HT1080 (cell line): Measurements from ENCODE around the gene PPP1R3F. TPM values are rescaled to one million over a fixed set of nuclear protein-coding genes. Genes with fewer than 3 reads are reported as not detected.

Source experiments
- DNase-seq: peaks from one replicate; pipeline ENCODE4 v3.0.0-alpha.2; 2015; ENCODE audit warnings: low read depth
- total RNA-seq: library from RNA; depleted of rRNA; stranded (reverse); fragments of >200 nt; shearing (Covaris generic); gene quantifications from 2 replicates; pipeline ENCODE4 v1.2.3, GENCODE V29; 2014

Gene PPP1R3F
- total RNA-seq, 1 experiment from 2014 or later, result 0.53 TPM

- no peak for DNase-seq
These were observed 21.4 kb upstream of the PPP1R3F start for GRCh38 chrX:49247916-49248811.

- no peak for DNase-seq
These were observed 20.5 kb upstream of the PPP1R3F start for GRCh38 chrX:49249071-49249470.

GRCh38 chrX:49249616-49250015 is 20.0 kb upstream of the PPP1R3F start:
- no peak for DNase-seq

DNA sequence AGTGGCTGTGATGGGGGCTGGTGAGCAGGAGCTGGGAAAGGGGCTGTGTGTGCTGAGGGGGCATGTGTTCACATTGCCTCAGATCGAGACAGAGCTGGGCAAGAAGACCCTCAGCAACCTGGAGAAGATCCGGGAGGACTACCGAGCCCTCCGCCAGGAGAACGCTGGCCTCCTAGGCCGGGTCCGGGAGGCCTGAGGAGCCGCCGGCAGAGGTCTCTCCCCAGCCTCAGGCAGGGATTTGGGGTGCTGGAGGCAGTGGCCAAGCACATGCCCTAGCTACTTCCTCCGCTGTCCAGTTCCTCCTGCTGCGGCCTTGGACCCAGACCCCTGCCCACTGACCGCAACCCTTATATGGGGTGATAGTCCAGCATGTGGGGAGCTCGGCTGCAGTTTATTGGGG is 19.5 kb upstream of the PPP1R3F start:
- DNase-seq, result no peak

DNA sequence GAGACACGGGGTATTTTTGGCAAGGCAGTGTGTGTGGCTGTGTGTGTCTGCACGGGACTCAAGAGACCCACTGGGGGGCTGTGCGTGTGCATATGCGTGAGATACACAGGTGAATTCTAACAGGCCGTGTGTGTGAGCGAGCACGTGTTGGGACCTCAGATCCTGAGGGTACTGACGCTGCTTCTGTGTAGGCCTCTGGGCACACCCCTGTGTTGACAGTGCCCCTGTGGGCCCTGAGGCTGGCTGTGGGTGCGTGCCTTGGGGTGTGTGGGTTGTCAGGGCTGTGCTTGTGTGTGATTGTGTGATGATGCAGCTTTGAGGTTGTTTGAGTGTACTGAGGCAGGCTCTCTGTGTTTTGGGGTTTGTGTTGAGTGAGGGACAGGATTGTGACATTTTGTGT is 19.0 kb upstream of the PPP1R3F start:
- DNase-seq, result no peak

DNA sequence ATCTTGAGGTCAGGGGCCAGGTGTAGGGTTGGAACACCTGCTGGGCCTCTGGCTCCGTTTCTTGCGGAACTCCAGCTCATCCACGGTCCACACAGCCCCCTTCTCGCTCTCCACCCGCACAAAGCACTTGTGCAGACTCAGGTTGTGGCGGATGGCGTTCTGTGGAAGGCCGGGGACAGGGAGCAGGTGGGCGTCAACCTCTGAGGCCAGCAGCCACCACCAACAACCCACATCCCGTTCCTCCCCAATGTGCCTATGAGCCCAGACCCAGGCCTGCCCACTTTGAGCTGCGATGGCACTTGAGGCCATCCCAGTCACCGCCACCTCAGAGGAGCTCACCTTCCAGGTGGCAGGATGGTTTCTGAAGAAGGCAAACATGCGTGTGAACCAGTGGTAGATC is 18.3 kb upstream of the PPP1R3F start:
- DNase-seq, result no peak

DNA sequence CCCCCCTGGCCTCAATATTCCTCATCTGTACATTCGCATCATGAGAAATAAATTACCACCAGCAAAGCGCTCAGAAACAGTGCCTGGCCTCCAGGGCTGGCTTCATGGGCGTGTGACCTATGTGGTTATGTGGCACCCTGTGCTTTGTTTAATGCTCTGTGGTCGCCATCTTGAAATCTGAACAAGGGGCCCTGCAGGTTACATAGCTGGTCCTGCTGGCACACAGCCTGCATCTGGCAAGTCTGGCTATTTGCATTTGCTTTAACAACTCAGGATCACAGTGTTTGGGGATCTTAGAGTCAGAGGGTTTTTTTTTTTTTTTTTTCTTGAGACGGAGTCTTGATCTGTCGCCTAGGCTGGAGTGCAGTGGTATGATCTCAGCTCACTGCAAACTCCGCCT is 15.0 kb upstream of the PPP1R3F start:
- DNase-seq, result no peak

DNA sequence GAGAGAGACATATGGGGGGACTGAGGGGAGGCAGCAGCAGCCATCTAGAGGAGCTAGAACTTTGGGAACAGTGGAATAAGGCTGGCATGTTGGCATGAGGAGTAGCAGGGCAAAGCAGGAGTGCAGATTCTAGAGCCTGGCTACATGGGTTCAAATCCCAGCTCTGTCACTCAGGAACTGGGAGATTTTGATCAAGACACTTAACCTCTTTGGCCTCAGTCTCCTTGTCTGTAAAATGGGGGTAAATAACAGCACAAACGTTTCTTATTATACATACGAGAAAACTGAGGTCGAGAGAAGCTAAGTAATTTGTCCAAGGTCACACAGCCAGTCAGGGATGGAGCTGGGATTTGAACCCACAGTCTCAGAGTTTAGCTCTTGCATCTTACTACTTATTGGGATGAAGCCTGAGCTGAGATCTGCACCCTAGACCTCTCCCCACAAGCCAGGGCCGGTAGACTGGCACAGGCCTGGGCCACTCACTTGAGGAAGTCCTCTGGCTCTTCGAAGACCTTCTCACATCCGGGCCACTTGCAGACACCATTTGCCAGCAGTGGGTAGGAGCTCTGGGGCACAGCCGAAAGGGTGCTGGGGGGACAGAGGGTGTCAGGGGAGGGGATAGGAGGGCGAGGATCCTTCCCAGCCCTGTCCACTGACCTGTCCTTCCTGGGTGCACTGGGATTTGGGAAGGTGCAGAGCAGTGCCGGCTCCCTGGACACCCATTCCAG is 13.2 kb upstream of the PPP1R3F start:
- DNase-seq, result no peak

DNA sequence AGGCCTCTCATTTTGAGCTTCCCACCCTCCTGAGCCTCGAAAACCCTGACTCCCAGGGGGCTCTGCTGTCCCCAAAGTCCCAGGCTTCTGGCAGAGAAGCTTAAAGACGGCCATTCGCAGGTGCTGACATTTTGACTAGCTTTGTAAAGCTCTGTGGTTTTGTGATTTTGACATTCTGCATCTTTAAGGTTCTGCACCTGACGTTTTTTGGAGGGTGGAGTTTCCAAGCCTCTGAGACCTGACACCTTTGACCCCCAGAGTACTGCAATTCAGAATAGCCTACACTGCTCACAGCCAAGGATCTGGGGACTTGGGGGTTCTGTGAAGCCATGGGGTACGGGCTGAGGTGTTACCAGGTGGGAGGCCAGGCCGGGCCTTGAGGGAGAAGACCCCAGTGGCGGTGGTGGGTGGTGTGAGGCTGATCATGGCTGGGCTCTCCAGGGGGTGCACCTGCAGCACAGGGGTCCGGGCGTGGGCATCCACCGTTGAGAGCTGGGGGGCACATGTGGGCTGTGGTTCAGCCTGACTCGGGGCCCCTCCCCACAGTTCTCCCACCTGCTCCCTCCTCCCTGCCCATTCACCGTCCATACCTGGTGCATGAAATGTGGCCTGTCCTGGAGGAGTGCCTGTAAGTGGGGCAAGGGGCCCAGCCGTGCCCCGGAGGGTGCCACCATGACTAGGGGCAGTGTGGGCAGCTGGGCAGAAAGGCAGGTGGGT is 12.4 kb upstream of the PPP1R3F start:
- DNase-seq, result no peak

GRCh38 chrX:49257846-49258748 is 11.5 kb upstream of the PPP1R3F start:
- DNase-seq, result no peak

DNA sequence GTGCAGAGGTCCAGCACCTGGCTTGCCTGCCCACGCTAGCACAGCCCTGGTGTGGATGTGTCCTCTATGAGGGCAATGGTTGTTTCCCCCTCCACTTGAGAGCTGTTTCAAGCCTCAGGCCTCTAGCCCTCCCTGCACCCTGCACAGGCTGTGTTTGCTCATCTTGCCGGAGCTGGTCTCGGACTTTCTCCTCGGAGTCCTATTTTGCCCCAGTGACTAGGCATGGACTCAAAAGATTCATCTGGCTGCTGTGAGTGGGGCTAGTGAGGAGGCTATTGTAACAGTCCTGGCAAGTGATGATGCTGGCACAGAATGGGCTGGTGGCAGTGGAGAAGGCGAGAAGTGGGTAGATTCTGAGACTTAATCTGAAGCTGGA is 10.9 kb upstream of the PPP1R3F start:
- no peak for DNase-seq

- no peak for DNase-seq
These were observed 9.2 kb upstream of the PPP1R3F start for GRCh38 chrX:49260221-49260985.

- no peak for DNase-seq
These were observed 7.0 kb upstream of the PPP1R3F start for GRCh38 chrX:49262603-49263002.

DNA sequence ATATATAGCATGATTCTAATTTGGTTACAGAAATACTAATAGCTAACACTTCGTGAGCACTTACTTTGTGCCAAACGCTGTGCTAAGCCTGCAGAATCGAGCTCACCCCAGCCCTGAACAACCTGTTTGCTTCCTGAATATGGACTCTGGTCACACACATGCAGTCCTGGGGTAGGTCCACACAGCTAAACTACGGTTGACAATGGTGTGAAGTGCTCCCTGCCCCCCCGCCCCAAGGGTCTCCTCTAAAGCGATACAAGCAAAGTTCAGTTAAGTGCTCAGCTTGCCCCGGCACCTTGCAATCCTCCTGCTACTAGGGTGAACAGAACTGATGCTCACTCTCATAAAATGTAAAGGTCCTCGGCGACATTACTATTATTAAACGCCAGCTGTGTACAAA is 6.0 kb upstream of the PPP1R3F start:
- DNase-seq, result no peak

DNA sequence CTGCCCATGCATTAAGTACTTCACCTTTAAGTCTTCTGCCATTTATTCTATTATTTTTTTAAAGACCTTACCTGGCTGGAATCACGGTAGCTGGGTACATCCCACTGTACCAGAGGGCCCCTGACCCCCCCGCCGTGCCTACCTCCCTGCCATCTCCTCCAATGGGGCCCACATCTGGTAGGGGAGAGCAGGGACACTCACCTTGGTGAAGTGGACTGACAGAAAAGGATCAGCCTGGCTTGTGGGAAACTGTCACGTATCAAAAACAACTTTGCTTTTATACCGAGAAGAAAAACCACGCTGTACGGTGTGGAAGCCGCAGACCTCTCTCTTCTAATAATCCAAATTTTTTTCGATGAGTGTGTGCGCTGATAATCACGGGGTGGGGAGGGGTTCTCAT is 5.1 kb upstream of the PPP1R3F start, which contains the start of gene FOXP3:
TSS of gene FOXP3 (minus strand) at position 251 of the 400 bp plus-strand sequence. CDS start 6,205 bp downstream, outside the sequence.
- DNase-seq, result no peak

GRCh38 chrX:49266523-49267445 is 2.8 kb upstream of the PPP1R3F start:
- no peak for DNase-seq

DNA sequence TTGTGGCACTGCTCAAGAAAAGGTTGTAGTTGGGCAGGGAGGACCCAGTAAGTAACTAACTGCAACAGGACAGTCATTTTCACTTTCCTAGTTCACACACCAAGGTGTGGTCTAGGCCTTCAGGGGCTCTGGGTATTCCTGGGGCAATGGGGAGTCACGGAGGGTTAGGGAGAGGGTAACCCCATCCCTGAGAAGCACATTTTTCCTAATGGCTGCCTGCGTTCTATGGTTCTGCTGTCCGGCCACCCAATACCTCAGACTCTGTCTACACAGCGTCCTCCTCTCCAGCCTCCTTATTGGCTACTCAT is 937 bp upstream of the PPP1R3F start:
- DNase-seq, result no peak

DNA sequence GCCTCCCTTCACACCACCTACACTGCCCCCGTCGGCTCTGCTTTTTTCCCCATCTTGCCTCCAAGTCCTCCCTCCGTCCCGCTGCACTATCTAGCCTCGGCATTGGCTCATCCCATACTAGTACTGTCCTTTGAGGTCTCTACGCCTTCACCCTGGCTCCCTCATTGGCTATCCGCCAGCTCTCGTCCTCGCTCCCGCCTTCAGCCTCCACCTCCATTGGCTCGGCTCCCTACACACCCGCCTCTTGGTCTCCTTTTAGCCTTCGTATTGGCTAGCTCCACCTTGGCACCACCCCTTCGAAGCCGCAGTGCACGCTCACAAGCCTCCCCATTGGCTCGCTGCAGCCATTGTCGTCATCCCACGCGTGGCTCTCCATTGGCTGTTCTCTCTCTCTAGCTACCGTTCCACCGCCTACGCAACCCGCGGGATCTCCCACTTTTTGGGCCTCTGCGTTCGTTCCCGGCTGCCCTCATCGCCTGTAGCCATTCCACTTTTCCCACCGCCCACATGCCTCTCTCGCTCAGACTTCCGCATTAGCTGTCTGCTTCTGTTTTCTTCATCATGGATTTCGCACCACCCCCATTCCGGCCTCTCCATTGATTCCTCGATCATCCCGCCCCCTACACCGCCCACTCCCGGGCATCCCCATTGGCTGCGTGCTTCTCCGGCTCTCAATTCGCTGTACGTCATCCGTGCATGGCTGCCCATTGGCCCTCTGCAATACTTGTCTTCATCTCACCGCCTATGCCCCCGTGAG is 405 bp upstream of the PPP1R3F start:
- peak; percentile 97 for DNase-seq
